ENCODE data around the gene SDR42E1. TPM values are rescaled to one million over a fixed set of nuclear protein-coding genes. Genes with fewer than 3 reads are reported as not detected.

The SDR42E1 gene
- total and polyA plus RNA-seq, 9 of the 15 experiments (the other 6 are each of a cell fraction or from before 2014, with no cell fraction given) = 0.13 to 1.3 (median 0.42) TPM

DNA sequence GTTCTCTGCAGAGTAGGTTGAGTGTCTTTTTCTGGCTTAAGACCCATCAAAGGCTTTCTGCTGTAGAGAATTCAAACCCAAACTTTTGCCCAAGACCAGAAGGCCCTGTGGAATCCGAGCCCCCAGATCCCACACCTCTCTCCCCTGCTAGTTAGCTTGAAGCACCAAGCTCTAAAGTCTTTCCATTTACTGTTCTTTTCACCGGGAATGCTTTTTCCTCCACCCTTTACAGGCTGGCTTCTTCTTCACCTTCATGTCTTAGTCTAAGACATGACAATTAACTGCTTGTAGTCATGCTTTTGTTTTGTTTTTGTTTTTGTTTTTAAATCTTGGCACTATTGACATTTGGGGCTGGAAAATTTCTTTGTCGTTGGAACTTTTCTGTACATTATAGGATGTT is 39.2 kb upstream of the SDR42E1 start (continued):
- no peak for TF ChIP-seq MYC (IDR thresholded peaks at IDR 0.05; ENCODE audit: low read depth, low read length)
- no peak for TF ChIP-seq MYC (CRISPR knock-in tag; IDR thresholded peaks at IDR 0.05; ENCODE audit: borderline replicate concordance, low read depth)
- no peak for TF ChIP-seq CBFA2T3 (IDR thresholded peaks at IDR 0.05)

DNA sequence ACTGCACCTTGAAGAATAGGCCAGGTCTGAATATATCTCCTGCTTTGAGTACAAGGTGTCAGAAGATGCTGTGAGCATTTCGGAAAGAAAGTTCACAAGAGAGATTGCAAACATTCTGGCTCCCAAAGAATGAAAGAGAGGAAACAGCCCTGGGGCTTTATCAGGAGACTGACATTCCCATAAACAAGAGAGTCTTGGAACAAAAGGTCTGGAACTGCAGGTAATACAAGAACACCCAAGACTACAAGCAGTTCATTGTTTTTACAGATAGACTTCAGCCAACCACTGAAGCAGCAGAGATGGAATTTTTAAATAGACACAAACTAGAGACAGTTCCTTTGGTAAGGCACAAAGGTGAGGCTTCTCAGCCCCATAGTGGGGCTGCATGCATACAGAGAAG is 38.2 kb upstream of the SDR42E1 start:
- no TSS peak for BruUV-seq (replicated peaks)
- Histone ChIP-seq H3K4me2 (ENCODE audit: insufficient read depth, low read length) (no peak overlapping the region), H3K9me3 (replicated peaks; ENCODE audit: control insufficient read depth, insufficient read depth, low read depth, low read length) (no peaks in the 10 kb centered on the region), H3K4me1 (replicated peaks in 1 of 2; ENCODE audit: control insufficient read depth in 2 of 2, insufficient read depth in 2 of 2, low read length in 2 of 2) (no peaks in the 10 kb centered on the region), H3K9me1 (ENCODE audit: control insufficient read depth, insufficient read depth, low read length) (no peaks in the 10 kb centered on the region), H3K79me2 (ENCODE audit: control insufficient read depth, insufficient read depth, low read length) (no peaks in the 10 kb centered on the region), H2AFZ (ENCODE audit: low read depth, low read length) (no peak overlapping the region), H3K9ac (ENCODE audit: insufficient read depth in 1 of 2, low read depth in 2 of 2, low read length in 2 of 2) (no peak overlapping the region), H4K20me1 (replicated peaks; ENCODE audit: control insufficient read depth, insufficient read depth, low read length) (no peaks in the 10 kb centered on the region), H3K4me3 (no peak overlapping the region), H3K27ac (ENCODE audit: extremely low read depth, low read depth, low read length) (no peak overlapping the region), H3K36me3 (ENCODE audit: control insufficient read depth, insufficient read depth, low read length) (no peaks in the 10 kb centered on the region), H3K27me3 (ENCODE audit: control insufficient read depth in 2 of 2, insufficient read depth in 2 of 2, low read length in 2 of 2) (peaks cover 0 to 8% of the 10 kb centered on the region in 2 experiments; a peak in 1 of 5 replicates)
- 0% methylated on average over 1 of the region's 1 CpG for WGBS (ENCODE audit: insufficient coverage, low coverage, missing lambda C conversion rate)
- in situ Hi-C loops (cut with MboI) = no loop called here
- intact Hi-C loops (cut with micrococcal nuclease) = no loop called here
- FAIRE-seq = no peak
- ChIA-PET POLR2A (interaction anchor here (1.2 kb wide), 1 partner anchor 9 kb away, joined by 3 read pairs; no protein-coding TSS in a partner anchor), CTCF (ENCODE audit: low intra/inter-chr PET ratio) (no interaction called here)
- TF ChIP-seq STAT5A (IDR thresholded peaks at IDR 0.05; ENCODE audit: borderline replicate concordance, low read length) (no peak), CCNT2 (IDR thresholded peaks at IDR 0.05; ENCODE audit: borderline replicate concordance, extremely low read depth, insufficient read length, low read depth, low read length) (no peak), TAF9B (IDR thresholded peaks at IDR 0.05; ENCODE audit: partially characterized antibody) (no peak), WHSC1 (IDR thresholded peaks at IDR 0.05; ENCODE audit: low read length) (no peak)
- TF ChIP-seq, protein P1, sequence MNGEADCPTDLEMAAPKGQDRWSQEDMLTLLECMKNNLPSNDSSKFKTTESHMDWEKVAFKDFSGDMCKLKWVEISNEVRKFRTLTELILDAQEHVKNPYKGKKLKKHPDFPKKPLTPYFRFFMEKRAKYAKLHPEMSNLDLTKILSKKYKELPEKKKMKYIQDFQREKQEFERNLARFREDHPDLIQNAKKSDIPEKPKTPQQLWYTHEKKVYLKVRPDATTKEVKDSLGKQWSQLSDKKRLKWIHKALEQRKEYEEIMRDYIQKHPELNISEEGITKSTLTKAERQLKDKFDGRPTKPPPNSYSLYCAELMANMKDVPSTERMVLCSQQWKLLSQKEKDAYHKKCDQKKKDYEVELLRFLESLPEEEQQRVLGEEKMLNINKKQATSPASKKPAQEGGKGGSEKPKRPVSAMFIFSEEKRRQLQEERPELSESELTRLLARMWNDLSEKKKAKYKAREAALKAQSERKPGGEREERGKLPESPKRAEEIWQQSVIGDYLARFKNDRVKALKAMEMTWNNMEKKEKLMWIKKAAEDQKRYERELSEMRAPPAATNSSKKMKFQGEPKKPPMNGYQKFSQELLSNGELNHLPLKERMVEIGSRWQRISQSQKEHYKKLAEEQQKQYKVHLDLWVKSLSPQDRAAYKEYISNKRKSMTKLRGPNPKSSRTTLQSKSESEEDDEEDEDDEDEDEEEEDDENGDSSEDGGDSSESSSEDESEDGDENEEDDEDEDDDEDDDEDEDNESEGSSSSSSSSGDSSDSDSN (IDR thresholded peaks at IDR 0.05; ENCODE audit: borderline replicate concordance in 1 of 2, low read depth in 2 of 2, low read length in 2 of 2) = no peak
- DNase-seq (ENCODE audit: extremely low read depth in 1 of 4, low spot score in 3 of 4) = no peak
- no peak for ATAC-seq
